GM23248 (cell line): Measurements from ENCODE around the gene TOM1.

ENCODE experiments used
- EZH2 ChIP-seq: fragments of 200-600 bp; sonication (generic); IDR thresholded peaks from 2 replicates; pipeline ENCODE4 v1.6.1; 2018; ENCODE audit warnings: antibody characterized with exemption, mild to moderate bottlenecking; ENCODE audit not compliant: insufficient read depth, poor library complexity, severe bottlenecking
- EZH2phosphoT487 ChIP-seq: fragments of 200-600 bp; sonication (generic); IDR thresholded peaks from 2 replicates; pipeline ENCODE4 v1.6.1; 2018; ENCODE audit warnings: antibody characterized with exemption, moderate library complexity, mild to moderate bottlenecking, low read depth; ENCODE audit not compliant: insufficient read depth

- no peak for TF ChIP-seq EZH2
- TF ChIP-seq EZH2phosphoT487, result no peak
These were observed 12.7 kb downstream of the TOM1 start for GRCh38 chr22:35312198-35313059.
